ENCODE measurements around the gene MAP1LC3A.

DNA sequence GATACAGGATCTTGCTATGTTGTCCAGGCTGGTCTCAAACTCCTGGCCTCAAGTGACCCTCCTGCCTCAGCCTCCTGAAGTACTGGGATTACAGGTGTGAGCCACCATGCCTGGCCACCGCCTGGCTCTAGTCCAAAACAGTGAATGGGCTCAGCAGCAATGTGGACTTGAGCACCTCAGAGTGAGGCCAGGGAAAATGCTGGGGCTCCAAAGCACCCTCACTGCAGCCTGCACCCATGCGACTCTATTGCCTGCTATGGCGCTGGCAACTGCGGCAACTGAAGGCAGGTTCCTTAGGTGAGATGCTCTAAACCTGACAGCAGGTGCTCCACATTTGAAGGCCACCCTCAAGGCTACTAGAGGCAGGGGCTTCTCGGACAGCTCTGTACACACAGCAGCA lies 26.5 kb downstream of the MAP1LC3A start:
- TF ChIP-seq, protein P1, sequence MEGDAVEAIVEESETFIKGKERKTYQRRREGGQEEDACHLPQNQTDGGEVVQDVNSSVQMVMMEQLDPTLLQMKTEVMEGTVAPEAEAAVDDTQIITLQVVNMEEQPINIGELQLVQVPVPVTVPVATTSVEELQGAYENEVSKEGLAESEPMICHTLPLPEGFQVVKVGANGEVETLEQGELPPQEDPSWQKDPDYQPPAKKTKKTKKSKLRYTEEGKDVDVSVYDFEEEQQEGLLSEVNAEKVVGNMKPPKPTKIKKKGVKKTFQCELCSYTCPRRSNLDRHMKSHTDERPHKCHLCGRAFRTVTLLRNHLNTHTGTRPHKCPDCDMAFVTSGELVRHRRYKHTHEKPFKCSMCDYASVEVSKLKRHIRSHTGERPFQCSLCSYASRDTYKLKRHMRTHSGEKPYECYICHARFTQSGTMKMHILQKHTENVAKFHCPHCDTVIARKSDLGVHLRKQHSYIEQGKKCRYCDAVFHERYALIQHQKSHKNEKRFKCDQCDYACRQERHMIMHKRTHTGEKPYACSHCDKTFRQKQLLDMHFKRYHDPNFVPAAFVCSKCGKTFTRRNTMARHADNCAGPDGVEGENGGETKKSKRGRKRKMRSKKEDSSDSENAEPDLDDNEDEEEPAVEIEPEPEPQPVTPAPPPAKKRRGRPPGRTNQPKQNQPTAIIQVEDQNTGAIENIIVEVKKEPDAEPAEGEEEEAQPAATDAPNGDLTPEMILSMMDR (IDR thresholded peaks at IDR 0.05; ENCODE audit: low read depth, low read length), result no peak
- no peak for TF ChIP-seq EZH2phosphoT487 (IDR thresholded peaks at IDR 0.05; ENCODE audit: low read depth)
